ENCODE results near the gene FYB2.

DNA sequence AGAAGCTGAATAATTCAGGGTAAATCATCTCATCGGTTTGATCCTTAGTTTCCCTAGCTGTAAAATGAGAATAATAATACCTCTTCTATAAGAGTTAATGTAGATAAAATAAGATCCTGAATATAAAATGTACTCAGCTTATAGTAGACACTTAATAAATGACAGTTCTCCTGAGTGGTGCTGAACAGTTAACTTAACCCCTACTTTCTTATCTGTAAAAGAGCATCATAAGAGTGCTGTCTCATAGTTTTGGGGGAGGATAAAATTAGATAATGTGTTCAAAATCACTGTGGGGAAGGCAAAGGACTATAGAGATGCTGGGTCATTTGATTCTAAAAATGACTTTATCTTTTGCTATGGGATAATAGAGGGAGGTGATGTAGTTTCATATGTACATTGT is 36.0 kb upstream of the FYB2 start:
- TF ChIP-seq CTCF (IDR thresholded peaks at IDR 0.05) (no peak), POLR2A (IDR thresholded peaks at IDR 0.05) (no peak)
